Adrenal gland (tissue), 12 donors: ENCODE measurements around the gene RALGAPA1. TPM values are rescaled to one million over a fixed set of nuclear protein-coding genes. Genes with fewer than 3 reads are reported as not detected.

Source experiments
- DNase-seq, 7 donors: peaks; one replicate each; pipeline ENCODE4 v3.0.0-alpha.2; 2019 to 2020
- H3K27ac ChIP-seq, 5 donors: fragments of 200-600 bp; sonication (generic) in 4 of 5; 1 replicate in 3 of 5; 2 replicates in 2 of 5; pipeline versions ENCODE4 v1.5.1 to v1.8.0; 2016 to 2020; ENCODE audit warnings: mild to moderate bottlenecking in 1 of 5
- H3K27me3 ChIP-seq: fragments of 200-600 bp; 2 replicates; pipeline ENCODE4 v1.8.0; 2021
- H3K36me3 ChIP-seq, 2 donors: fragments of 200-600 bp; replicated peaks in 1 of 2; 1 replicate in 1 of 2; 2 replicates in 1 of 2; pipeline versions ENCODE4 v1.5.1 to v1.8.0; 2018 to 2022
- H3K4me1 ChIP-seq, 2 donors: fragments of 200-600 bp; replicated peaks in 1 of 2; 1 replicate in 1 of 2; 2 replicates in 1 of 2; pipeline versions ENCODE4 v1.5.1 to v1.8.0; 2018 to 2021
- H3K4me3 ChIP-seq, 4 donors: fragments of 200-600 bp; sonication (generic) in 3 of 4; one replicate each; pipeline ENCODE4 v1.5.1; 2016 to 2018
- H3K9me3 ChIP-seq, 3 donors: fragments of 200-600 bp; sonication (generic) in 1 of 3; replicated peaks in 1 of 3; 1 replicate in 2 of 3; 2 replicates in 1 of 3; pipeline versions ENCODE4 v1.5.1 to v1.8.0; 2016 to 2021
- CTCF ChIP-seq, 6 experiments: fragments of 450-650 bp in 4 of 6; fragments of 200-600 bp in 2 of 6; sonication (generic) in 1 of 6; IDR thresholded peaks; 1 replicate in 5 of 6; 2 replicates in 1 of 6; pipeline versions ENCODE4 v1.5.1 to v1.8.0; 2016 to 2021; ENCODE audit warnings: antibody characterized with exemption in 6 of 6, mild to moderate bottlenecking in 2 of 6, moderate library complexity in 1 of 6
- POLR2A ChIP-seq, 2 donors: fragments of 450-650 bp; IDR thresholded peaks; one replicate each; pipeline ENCODE4 v1.6.1; 2017; ENCODE audit warnings: antibody characterized with exemption in 2 of 2, mild to moderate bottlenecking in 2 of 2, moderate library complexity in 1 of 2
- WGBS, 4 donors: extraction: QIAGEN DNeasy Blood & Tissue Kit in 2 of 4; methylation state at CpG; one replicate each; pipeline versions ENCODE4 v1.1.5 to v1.1.7; 2013 to 2017; 5-methylcytosine and 5-hydroxymethylcytosine counted together
- intact Hi-C, 2 donors: fragments of 100-400 bp; cut with DNase I; formaldehyde crosslinking; loops; one replicate each; pipeline versions ENCODE4 v1.14.1 to v1.15.0; 2022 to 2023
- polyA plus RNA-seq, 3 donors: library from polyadenylated mRNA; stranded (reverse); fragments of 200-250 nt in 2 of 3; fragments of 350-450 nt in 1 of 3; fragmentation: Illumina TruSeq in 1 of 3; extraction: RNeasy Lipid Tissue Mini Kit (QIAGEN cat#74804) in 1 of 3; gene quantifications; one replicate each; pipeline ENCODE4 v1.2.3, GENCODE V29; 2013 to 2014
- total RNA-seq, 9 donors: library from RNA; depleted of rRNA in 4 of 9; stranded (reverse); fragments of >200 nt in 4 of 9; fragments of 120-200 nt in 1 of 9; fragmentation: NEBNext Ultra II Directional in 1 of 9; extraction: Animal tissue kit (Norgen Biotek cat#: 25700) in 1 of 9; gene quantifications; one replicate each; pipeline versions ENCODE4 v1.1.0 to v1.2.4, GENCODE V29; 2013 to 2023
- donor health status: healthy with polysubstance abuse.
- donor health status: Bipolar disorder and iron deficiency.
- donor health status: DM: yes; HTN: yes; CAD: no.
- donor health status: DM: no; HTN: no; CAD: no.
- donor health status: DM: no; HTN: no; CAD: no.
- donor health status: DM: yes; HTN: yes; CAD: no.

RALGAPA1 gene
- total and polyA plus RNA-seq, 12 donors, result 31.7 to 116 (median 64.8) TPM

GRCh38 chr14:35578639-35579038 lies 230.5 kb downstream of the RALGAPA1 start:
- no peak overlapping the region for H3K4me3 ChIP-seq
- intact Hi-C loops, result no loop called here
- H3K27me3 ChIP-seq, result no peaks in the 10 kb centered on the region
- H3K27ac ChIP-seq, result no peak overlapping the region
- H3K9me3 ChIP-seq, result no peaks in the 10 kb centered on the region
- DNase-seq, result no peak
- H3K36me3 ChIP-seq, result no peaks in the 10 kb centered on the region
- no peak for TF ChIP-seq POLR2A (IDR thresholded peaks at IDR 0.05)
- no peak for TF ChIP-seq CTCF (IDR thresholded peaks at IDR 0.05)
- no peaks in the 10 kb centered on the region for H3K4me1 ChIP-seq

GRCh38 chr14:35578135-35578534 lies 231.0 kb downstream of the RALGAPA1 start:
- no peaks in the 10 kb centered on the region for H3K4me1 ChIP-seq
- 84 to 90% (median 88%) methylated on average over 2 of the region's 2 CpGs for WGBS, 4 donors
- no peaks in the 10 kb centered on the region for H3K27me3 ChIP-seq
- H3K9me3 ChIP-seq, result no peaks in the 10 kb centered on the region
- no peak overlapping the region for H3K4me3 ChIP-seq
- no peak overlapping the region for H3K27ac ChIP-seq
- TF ChIP-seq POLR2A (IDR thresholded peaks at IDR 0.05) (no peak), CTCF (IDR thresholded peaks at IDR 0.05) (no peak)
- intact Hi-C loops, result no loop called here
- no peak for DNase-seq
- no peaks in the 10 kb centered on the region for H3K36me3 ChIP-seq

- no peak overlapping the region for H3K4me3 ChIP-seq
- H3K4me1 ChIP-seq, result no peaks in the 10 kb centered on the region
- 92 to 97% (median 94%) methylated on average over 1 of the region's 1 CpG for WGBS, 4 donors
- no peaks in the 10 kb centered on the region for H3K9me3 ChIP-seq
- no peaks in the 10 kb centered on the region for H3K27me3 ChIP-seq
- DNase-seq, result no peak
- intact Hi-C loops, result no loop called here
- no peak for TF ChIP-seq POLR2A (IDR thresholded peaks at IDR 0.05)
- TF ChIP-seq CTCF (IDR thresholded peaks at IDR 0.05), result no peak
- H3K27ac ChIP-seq, result no peak overlapping the region
- H3K36me3 ChIP-seq, result no peaks in the 10 kb centered on the region
These were observed 232.2 kb downstream of the RALGAPA1 start for GRCh38 chr14:35576856-35577255.

DNA sequence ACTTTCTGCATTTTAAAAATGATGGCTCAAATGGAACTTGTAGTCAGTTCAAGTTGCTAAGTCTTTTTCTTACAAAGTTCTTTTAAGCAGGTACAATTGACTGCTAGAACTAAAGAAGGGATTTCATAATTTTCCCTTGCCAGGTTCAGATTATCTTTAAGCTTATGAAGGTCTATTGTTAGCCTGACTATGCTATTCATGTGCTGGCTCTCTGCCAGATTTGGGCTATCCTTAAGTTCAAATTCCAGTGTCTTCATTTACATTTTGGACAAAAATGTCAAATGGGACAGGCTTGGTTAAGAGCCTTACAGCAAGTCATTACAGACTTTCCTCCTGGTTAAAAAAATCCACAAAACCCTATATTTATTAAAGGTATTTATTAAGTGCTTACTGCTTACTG lies 232.8 kb downstream of the RALGAPA1 start:
- intact Hi-C loops, result no loop called here
- no peaks in the 10 kb centered on the region for H3K9me3 ChIP-seq
- no peak for DNase-seq
- H3K27ac ChIP-seq, result no peak overlapping the region
- H3K4me3 ChIP-seq, result no peak overlapping the region
- H3K36me3 ChIP-seq, result no peaks in the 10 kb centered on the region
- TF ChIP-seq POLR2A (IDR thresholded peaks at IDR 0.05), result no peak
- no peaks in the 10 kb centered on the region for H3K27me3 ChIP-seq
- no peaks in the 10 kb centered on the region for H3K4me1 ChIP-seq

- H3K27ac ChIP-seq, result no peak overlapping the region
- H3K9me3 ChIP-seq, result no peaks in the 10 kb centered on the region
- H3K4me3 ChIP-seq, result no peak overlapping the region
- H3K27me3 ChIP-seq, result no peaks in the 10 kb centered on the region
- intact Hi-C loops, result no loop called here
- 77 to 83% (median 82%) methylated on average over 2 of the region's 2 CpGs for WGBS, 4 donors
- DNase-seq, result no peak
- no peaks in the 10 kb centered on the region for H3K36me3 ChIP-seq
- TF ChIP-seq POLR2A (IDR thresholded peaks at IDR 0.05) (no peak), CTCF (IDR thresholded peaks at IDR 0.05) (no peak)
- no peaks in the 10 kb centered on the region for H3K4me1 ChIP-seq
These were observed 235.2 kb downstream of the RALGAPA1 start for GRCh38 chr14:35573911-35574310.
